PFSK-1 (cell line): Measurements from ENCODE around the gene ATP5MK. TPM values are rescaled to one million over a fixed set of nuclear protein-coding genes. Genes with fewer than 3 reads are reported as not detected.

Source experiments
- FOXP2 ChIP-seq: optimal IDR thresholded peaks from 2 replicates; pipeline ENCODE3; 2011; ENCODE audit warnings: borderline replicate concordance, control low read depth, inconsistent platforms; ENCODE audit not compliant: insufficient read depth; ENCODE audit errors: extremely low read length, extremely low read depth
- POLR2AphosphoS5 ChIP-seq: IDR thresholded peaks from 2 replicates; pipeline ENCODE4 v1.6.1; 2012; ENCODE audit warnings: low read depth, mild to moderate bottlenecking, control low read depth, low read length, moderate library complexity
- REST ChIP-seq, 2 experiments: IDR thresholded peaks; 2 replicates each; pipeline versions ENCODE4 v1.6.1 to v1.8.0; 2011 to 2012; ENCODE audit warnings: low read depth in 2 of 2, low read length in 2 of 2, control low read depth in 1 of 2, inconsistent platforms in 1 of 2, mild to moderate bottlenecking in 1 of 2, moderate library complexity in 1 of 2; ENCODE audit not compliant: insufficient read depth in 1 of 2
- SIN3A ChIP-seq: IDR thresholded peaks from 2 replicates; pipeline ENCODE4 v1.6.1; 2012; ENCODE audit warnings: mild to moderate bottlenecking, low read length, moderate library complexity, borderline replicate concordance; ENCODE audit not compliant: insufficient read depth
- TAF1 ChIP-seq: IDR thresholded peaks from 2 replicates; pipeline ENCODE4 v1.6.1; 2012; ENCODE audit warnings: low read length, control low read depth, borderline replicate concordance; ENCODE audit not compliant: insufficient read depth
- polyA plus RNA-seq: library from polyadenylated mRNA; unstranded; fragments of >200 nt; gene quantifications from one replicate; pipeline ENCODE4 v1.2.1, GENCODE V29; 2012; ENCODE audit warnings: low read depth, missing spikeins; ENCODE audit not compliant: insufficient read length

ATP5MK gene
- 131 TPM for polyA plus RNA-seq

- TF ChIP-seq TAF1: peak; percentile 82; the same call in 1 of the 2 replicates
- TF ChIP-seq FOXP2: peak; percentile 61
- TF ChIP-seq REST (IDR thresholded peaks at IDR 0.05; ENCODE audit: insufficient read depth in 1 of 2, low read depth in 2 of 2, low read length in 2 of 2): no peak
- TF ChIP-seq SIN3A: peak; percentile 51; the same call in 1 of the 2 replicates
- TF ChIP-seq POLR2AphosphoS5: peak; percentile 90
Measured at GRCh38 chr10:103396067-103396788, at the start of gene ATP5MK, which contains the start of gene PDCD11. Gene ATP5MK, minus strand, starts transcription at chr10:103396475. Its CDS starts 4,018 bp downstream, at chr10:103392457. Gene PDCD11, plus strand, starts transcription at chr10:103396626. Its CDS starts 1,801 bp downstream, at chr10:103398427.

- no peak for TF ChIP-seq REST (IDR thresholded peaks at IDR 0.05; ENCODE audit: insufficient read depth in 1 of 2, low read depth in 2 of 2, low read length in 2 of 2)
Measured at GRCh38 chr10:103445366-103445765, 49.1 kb upstream of the ATP5MK start.

GRCh38 chr10:103444478-103444877, 48.2 kb upstream of the ATP5MK start:
- TF ChIP-seq REST (IDR thresholded peaks at IDR 0.05; ENCODE audit: insufficient read depth in 1 of 2, low read depth in 2 of 2, low read length in 2 of 2) (no peak), SIN3A (no peak), FOXP2 (no peak), POLR2AphosphoS5 (no peak), TAF1 (no peak)

GRCh38 chr10:103443475-103444185, 47.4 kb upstream of the ATP5MK start:
- no peak for TF ChIP-seq POLR2AphosphoS5
- no peak for TF ChIP-seq REST (IDR thresholded peaks at IDR 0.05; ENCODE audit: insufficient read depth in 1 of 2, low read depth in 2 of 2, low read length in 2 of 2)
- TF ChIP-seq FOXP2: no peak
- no peak for TF ChIP-seq SIN3A
- TF ChIP-seq TAF1: no peak
